SIG-M5 (cell line): Measurements from ENCODE around the gene TMEM190.

Source experiments
- DNase-seq: peaks from one replicate; lab custom pipeline; 2025; lab: John Stamatoyannopoulos, UW

The TMEM190 gene

DNA sequence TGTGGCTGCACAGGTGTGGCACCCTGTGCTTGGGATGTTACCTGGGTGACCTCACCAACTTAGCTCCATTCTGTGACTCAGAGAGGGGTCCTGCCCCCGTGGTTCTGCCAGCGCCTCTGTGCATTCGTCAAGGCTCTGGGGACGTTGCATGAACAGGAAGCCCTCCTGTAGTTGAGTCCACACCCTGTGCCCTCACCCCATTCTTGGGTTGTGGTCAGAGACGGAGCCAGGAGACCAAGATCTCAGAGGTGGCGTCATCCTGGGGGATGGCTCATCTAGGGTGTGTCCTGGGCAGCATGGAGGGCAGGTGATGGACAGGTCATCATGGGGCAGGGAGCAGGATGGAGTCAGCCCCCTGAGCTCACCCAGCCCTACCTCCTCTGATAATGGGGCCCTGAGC, 24.6 kb upstream of the TMEM190 start:
- no peak for DNase-seq

DNA sequence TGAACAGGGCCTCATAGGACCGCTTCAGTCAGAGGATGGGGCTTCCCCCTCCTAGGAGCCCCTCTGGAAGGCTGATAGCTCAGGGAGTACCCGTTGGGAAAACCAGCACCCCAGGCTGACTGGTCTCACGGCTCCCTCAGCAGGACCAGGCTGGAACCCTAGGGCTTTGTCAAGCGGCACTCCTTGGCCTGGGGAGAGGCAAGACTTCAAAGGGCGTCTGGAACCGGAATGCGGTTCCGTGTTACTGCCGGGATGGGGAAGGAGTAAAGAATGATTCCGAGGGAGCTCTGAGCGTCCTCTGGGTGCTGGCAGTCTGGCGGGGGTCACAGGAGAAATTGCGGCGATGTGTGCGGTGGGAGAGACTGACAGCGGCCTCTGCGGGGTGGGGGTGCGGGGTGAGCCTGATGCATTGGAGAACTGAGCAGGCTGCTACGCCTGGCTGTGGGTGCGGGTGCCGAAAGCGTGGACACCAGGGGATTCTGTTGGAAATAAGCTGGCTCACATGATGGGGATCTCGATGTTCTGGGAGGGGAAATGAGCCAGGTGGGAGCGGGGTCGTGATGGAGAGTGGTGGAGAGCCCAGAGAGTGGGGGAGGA, 24.0 kb upstream of the TMEM190 start:
- no peak for DNase-seq

DNA sequence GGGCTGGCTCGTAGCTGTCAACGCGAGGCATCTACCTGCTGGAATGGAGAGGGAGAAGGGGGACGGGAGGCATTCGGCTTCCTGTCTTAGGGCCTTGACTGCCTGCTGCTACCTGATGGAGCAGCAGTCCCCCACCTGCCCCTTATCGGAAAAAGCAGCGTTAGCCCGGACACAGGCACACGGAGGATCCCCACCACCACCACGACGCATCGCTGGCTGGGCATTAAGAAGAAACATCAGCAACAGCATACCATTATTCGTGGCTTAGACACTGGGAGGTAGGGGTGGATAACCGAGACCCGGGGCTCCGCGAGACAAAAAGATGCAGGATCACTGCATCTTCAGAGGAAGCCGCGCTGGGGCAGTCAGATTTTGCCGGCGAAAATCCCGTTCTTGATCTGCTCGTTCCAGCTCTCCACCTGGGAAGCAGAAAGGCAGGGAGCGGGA, 23.2 kb upstream of the TMEM190 start:
- DNase-seq: no peak

DNA sequence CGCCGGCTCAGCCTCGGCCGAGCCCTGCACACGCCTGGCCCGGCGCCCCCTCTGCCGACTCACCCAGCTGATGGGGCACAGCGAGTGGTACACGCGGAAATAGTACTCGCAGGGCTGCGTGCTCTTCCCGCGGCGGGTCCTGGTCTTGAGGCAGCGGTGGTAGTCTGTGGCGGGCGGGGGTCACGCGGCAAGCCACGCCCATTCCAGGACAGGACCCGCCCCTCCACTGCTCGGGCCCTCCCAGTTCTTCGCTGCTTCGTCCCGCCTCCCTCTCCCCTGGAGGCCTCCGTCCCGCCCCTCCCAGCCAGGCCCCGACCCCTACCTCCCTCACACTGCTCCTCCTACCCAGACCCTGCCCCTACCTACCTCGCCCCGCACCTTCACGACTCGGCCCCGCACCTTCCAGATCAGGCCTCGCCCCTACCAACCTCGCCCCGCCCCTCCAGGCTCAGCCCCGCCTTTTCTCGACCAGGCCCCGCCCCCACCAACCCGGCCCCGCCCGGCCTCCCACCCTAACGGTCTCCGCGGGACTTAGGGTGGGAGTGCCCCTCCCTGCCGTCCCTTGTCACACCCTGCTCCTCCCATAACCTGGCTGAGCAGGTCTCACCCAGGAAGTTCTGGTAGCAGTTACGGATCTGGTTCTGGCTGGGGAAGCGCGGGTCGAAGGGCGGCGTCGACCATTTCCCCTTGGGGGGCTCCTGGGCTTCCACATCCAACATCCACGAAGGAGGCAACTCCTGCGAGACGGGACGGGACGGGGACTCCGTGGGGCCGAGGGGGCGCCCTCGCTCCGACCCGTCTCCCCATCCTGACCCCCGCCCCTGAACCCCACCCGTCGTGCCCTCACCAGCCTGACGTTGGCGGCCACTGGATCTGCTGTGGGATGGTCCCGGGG, 22.6 kb upstream of the TMEM190 start:
- no peak for DNase-seq

DNA sequence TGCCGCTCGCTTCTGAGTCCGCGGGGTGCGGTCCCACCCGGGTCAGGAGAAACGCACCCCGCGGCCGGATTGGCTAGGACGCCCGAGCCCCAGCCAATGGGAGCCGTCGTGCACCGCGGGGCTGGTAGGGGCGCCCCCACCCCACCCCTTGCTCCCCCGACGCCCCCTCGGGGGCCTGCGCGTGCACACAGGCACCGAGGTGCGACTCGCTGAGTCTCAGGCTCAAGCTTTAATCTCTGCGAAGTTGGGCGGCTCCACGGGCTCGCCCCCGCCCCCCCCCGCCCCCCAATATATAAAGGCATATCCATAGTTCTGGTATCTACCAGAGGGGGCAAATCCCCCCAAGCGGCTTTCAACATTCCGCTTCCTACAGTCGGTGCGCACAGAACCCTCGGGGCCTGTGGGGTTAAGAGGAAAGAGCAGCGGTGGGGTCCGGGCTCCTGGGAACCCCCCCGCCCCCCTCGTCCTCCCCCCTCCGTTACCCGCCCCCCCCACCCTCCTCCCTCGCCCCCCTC, 21.9 kb upstream of the TMEM190 start, which contains the start of gene COX6B2:
COX6B2 (minus strand) TSS at position 22 of the 515 bp plus-strand sequence. CDS start 198 bp downstream, outside the sequence.
- DNase-seq: no peak

DNA sequence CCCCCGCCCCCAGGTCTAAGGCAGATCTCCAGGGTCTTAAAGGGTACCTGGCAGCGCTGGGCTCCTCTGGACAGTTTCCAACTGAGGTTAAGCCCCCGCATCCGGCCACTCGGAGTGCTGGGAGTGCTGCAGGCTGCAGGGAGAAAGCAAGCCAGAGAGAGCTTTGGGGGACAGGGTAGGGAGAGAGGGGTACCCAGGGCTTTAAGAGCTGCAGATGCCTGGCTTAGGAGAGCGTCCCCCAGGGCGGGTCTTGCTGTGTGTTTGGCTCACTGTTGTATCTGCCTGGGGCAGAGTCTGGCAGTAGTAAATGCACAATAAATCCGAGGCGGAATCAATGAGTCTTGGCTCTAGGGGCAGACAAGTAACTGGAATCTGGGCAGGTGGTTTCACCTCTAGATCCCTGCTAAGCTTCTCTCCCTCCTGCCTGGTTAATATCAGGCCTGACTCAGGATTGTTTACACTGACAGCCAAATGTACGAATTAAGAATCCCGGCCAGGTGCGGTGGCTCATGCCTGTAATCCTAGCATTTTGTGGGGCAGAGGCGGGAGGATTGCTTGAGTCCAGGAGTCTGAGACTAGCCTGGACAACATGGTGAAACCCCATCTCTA, 21.3 kb upstream of the TMEM190 start:
- no peak for DNase-seq

DNA sequence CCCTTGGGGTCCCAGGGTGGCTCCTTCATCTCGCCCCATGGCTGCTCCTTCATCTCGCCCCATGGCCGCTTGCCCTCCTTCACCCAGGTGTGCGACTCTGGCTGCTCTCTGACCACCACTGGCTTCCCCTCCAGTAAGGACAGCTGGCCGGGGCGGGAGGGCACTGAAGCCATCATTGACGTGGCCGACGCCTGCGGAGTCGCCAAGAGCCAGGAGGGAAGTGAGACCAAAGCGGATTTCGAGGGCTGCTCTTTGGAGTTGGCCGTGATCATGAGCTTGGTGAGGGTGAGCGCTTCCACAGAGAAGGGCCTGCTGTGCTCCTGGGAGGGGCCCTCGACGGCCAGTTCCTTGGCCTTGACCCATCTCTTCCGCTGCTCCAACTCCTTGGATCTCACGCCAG, 18.1 kb upstream of the TMEM190 start:
- no peak for DNase-seq

DNA sequence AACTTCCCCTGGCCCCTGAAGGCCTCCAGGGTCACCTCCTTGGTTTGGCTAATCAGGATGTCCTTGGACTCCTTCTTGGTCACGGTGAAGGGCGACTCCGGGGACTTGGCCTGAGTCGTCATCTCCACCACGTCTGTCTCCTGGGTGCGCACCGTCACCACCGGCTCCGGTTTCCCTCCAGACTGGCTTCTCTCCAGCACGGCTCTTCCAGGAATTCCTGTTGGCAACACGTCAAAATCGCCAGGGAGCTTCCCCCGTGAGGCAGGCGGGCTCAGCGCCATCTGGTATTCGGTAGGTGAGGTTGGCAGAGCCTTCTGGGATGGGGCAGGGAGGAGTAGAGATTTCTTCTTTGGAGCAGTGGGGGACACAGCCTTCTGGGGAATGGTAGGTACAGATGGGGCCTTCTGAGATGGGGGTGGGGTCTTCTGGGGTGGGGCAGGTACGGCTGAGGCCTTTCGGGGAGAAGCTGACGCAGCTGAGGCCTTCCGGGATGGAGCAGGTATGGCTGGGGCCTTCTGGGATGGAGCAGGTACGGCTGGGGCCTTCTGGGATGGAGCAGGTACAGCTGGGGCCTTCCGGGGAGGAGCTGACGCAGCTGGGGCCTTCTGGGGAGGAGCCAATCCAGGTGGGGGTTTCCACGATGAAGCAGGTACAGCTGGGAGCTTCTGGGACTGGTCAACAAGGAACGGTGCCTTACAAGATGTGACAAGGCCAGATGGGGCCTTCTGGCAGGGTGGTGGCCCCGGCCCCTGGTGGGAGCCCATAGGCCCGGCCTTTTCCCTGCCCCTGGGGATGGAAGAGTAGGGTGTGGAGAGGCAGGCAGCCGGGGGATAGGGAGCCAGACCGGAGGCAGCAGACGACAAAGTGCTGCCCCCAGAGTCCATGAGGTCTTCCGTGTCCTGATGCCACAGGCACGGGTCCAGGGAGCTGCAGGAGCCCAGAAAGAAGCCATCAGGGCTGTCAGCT, 17.4 kb upstream of the TMEM190 start:
- DNase-seq: no peak

DNA sequence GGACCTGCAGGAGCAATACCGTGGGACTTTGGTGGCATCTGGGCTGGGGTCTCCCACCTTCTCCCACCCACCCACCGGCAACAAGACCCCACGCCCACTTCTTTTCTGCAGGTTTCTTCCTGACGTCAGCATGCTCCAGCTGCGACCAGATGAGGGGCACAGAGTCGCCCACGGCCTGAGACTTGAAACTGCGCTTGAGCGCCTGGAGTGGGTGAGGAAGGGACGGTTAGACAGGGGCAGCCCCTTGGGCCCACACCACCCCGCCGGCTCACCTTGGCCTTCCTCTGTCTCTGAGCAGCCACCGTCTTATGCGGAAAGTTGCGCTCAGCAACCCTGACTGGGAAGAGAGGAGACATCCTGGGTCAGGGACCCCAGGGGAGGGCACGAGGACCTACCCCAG, 15.7 kb upstream of the TMEM190 start:
- no peak for DNase-seq

DNA sequence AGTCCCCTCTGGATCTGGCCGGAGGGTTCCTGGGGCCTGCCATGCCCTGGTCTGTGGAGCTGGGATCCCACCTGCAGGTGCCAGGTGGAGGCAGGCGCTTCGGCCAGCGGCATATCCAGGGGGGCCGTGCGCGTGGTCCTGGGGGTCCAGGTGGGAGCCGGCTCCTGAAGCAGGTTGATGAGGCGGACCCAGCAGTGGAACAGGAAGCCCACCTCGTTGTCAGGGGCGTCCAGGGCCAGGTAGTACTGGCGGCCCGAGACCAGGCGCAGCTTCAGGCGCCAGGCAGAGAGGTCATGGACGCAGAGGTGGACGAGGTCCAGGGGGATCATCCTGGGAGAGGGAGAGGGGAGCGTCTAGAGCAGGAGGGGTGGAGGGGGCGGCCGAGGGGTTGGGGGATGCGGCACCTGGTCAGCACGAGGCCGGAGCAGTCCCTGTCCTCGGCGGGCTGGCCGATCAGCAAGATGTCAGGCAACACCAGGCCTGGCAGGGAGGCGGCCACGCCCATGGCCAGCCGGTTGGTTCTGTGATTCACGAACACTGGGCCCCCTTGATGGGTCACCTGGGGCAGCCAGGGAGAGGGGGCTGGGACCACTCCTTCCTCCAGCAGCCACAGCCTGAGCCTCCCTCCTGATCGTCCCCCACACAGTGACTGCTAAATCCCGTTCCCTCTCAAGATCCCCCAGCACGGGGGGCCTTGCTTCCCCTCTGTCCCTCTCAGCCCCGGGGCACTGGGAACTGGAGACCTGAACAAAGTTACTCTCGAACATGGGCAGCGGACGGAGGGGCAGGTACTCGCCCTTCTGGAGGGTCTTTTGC, 14.2 kb upstream of the TMEM190 start:
- DNase-seq: no peak

DNA sequence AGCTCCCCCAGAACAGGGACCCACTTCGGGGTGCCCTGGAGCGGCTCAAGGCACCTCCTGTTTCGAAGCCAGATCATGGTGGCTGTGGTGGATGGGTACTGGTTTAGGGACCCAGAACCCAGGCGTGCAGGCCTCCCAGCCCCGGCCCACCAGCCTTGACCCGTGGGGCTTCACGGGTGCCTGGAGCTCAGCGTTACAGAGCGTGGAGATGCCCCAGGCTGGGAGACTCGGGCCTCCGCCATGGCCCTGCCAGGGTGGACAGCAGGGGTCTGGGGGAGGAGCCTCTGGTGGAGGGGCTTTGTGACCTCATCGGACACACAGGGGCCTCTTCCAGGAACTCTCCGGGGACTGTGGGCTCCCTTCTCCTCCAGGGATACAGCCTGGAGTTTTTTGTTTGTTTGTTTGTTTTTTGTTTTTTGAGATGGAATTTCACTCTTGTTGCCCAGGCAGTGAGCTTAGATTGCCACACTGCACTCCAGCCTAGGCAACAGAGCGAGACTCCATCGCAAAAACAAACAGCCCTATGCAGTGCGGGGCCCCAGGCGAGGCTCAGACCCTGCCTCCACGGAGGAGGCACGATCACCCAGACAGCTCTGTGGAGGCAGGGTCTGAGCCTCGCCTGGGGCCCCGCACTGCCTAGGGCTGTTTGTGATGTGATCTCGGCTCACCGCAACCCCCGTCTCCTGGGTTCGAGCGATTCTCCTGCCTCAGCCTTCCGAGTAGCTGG, 13.5 kb upstream of the TMEM190 start, which contains the start of gene GARIN5B:
GARIN5B (minus strand) TSS at position 271 of the 727 bp plus-strand sequence; CDS start at position 77, 194 bp downstream.
- no peak for DNase-seq

DNA sequence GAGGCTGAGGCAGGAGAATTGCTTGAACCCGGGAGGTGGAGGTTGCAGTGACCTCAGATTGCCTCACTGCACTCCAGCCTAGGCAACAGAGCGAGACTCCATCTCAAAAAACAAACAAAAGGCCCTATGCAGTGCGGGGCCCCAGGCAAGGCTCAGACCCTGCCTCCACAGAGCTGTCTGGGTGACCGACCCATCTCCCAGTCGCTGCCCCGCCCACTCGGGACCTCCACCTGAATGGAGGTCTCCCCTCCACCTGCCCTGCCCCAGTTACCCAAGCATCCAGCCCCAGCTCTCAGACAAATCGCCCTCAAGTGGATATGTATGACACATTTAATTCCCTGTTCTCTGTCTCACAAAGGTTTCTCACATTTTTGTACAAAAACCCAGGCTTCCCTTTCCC, 11.4 kb upstream of the TMEM190 start:
- DNase-seq: no peak

DNA sequence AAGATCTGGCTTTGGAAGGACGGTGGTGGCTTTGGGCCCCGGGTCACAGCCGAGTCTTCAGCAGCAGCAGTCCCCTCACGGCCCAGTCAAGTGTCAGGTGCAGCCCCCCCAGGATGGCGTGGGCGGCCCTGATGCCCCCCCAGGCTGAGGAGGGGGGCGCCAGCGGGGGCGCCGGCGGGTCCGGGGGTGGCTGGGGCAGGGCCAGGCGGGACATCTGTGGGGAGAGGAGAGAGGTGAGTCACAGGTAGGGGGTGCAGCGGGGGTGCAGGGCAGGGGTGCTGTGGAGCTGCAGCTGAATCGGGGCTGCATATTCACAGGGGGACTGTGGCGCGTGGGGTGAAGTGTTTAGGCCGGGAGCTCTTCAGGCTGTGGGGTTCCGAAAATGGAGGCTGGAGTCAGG, 10.7 kb upstream of the TMEM190 start:
- DNase-seq: no peak

DNA sequence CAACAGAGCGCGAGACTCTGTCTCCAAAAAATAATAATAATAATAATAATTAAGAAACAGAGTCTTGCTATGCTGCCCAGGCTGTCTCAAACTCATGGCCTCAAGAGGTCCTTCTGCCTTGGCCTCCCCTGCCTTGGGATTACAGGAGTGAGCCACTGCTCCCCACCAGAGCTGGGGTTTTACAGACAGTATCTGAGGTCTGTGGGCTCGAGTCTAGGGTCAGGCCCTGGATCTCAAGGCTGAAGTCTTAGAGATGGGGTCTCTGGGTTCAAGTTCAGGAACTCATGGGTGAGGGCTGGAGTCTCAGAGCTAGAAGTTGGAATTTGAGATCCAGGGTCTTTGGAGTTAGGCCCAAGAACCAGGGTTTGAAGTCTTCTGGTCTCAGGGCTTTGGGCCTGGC, 9.8 kb upstream of the TMEM190 start:
- DNase-seq: no peak

DNA sequence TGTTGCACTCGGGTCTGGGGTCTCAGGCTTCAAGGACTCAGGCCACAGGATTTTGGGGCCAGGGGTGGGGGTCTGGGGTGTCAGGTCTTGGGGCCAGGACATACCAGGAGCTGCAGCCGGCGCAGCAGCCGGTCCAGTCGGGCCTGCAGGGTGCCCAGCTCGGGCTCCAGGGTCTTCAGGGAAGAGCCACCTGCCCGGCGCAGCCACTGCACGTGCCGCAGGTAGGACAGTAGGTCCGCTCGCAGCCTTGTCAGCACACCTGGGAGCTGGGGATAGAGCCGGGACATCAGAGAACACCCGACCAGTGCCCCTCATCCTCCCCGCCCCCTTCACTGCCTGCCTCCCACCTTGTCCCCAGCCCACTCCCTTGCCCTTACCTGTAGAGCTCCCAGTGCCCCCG, 8.5 kb upstream of the TMEM190 start:
- DNase-seq: no peak

DNA sequence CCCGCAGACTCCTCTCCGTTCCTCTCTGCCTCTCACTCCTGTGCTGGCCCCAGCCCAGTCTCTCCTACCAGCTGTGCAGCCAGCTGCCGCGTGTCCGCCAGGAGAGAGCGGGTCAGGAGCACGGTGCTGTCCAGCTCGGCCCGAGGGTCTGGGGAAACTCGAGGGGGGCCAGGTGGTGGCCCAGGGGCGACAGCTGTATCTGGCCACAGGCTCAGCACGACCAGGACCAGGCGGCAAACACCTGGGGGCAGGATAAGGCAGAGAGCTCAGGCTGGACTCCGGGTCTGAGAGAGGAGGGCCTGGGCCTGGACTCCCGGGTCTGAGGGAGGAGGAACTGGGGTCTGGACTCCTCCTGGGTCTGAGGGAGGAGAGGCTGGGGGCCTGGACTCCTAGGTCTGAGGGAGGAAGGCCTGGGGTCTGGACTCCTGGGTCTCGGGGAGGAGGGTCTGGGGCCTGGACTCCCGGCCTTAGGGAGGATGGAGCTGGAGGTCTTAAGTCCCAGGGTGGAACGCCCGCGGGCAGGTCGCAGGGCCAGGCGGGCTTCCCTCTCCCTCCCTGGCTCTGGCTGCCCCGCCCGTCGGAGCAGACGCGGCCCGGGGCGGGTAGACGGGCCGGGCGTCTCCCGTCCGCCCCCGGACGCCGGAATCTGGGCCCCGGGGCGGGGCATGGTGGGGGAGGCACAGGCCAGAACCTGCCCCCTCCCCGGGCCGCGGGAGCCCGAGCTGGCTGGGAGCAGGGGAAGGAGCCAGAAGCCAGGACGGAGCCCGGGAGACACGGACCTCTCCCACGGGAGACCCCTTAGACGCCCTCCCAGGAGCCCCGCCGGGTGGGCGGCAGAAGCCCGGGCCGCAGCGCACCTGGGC, 7.7 kb upstream of the TMEM190 start:
- DNase-seq: no peak

DNA sequence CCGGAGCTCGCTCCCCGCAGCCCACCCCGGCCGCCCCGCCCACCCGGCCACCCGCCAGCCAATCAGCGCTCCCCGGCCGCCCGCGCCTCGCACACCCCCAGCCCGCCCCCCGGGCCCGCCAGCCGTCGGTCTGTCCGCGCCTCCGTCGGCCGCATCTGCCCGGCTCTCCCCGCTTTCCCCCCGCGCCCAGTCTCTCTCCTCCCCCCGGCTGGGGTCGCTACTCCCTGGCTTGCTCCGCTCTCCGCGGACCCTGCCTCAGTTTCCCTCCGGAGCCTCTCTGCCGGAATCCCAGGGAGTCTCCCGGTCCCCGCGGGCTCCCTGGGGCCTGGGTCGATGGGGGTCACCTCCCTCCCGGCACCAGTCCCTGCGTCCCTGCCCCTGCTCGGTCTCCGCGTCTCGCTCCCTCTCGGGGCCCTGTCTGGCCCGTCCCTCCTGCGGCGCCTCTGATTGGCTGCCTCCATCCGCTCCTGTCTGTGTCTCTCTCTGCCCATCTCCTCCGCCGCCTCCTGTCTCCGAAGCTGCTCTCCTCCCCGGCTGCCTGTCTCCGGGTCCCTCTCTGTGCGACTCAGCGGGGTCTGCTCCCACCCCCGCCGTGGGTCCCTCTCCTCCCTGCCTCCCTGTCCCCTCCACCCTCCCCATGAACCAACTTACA, 6.8 kb upstream of the TMEM190 start:
- no peak for DNase-seq

DNA sequence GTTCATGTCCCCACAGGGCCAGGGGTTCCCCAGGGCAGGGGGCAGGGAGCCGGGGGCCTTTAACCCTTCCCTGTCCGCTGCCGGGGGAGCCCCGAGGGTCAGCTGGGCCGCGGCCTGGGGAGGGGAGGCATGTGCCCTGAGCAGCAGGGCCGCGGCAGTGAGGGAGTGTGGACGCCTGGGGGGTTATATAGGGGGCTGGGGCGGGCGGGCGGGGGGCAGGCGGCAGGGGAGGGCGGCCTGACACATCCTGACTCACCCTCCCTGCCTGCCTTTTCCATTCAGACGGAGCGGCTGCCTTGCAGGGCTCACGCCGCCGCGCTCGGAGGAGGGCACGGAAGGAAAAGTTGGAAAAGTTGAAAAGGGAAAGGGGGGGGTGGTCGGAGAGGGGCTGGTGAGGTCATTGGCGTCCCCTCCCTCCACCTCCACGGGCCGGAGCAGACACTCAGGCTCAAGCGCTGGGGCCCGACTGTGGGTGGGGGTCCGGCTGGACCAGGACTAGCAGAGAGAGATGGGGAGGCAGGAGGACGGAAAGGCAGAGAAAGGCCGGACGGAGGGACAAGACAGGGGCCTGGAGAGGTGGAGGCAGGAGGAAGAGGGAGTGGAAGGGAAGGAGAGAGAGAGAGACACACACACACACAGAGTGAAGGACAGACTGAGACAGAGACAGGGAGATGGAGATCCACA, 6.2 kb upstream of the TMEM190 start, which contains the start of gene IL11:
IL11 (minus strand) TSS at position 159 of the 684 bp plus-strand sequence; CDS start at position 6, 153 bp downstream.
- no peak for DNase-seq
